GM19025 (cell line): ENCODE measurements around the gene KDM4B.

Experiments
- ATAC-seq: cut with Tn5 transposase; IDR thresholded peaks from one replicate; pipeline ENCODE4 v1.9.1; 2021; ENCODE audit warnings: mild to moderate bottlenecking, low read depth, moderate library complexity; ENCODE audit not compliant: unreplicated experiment

KDM4B gene

DNA sequence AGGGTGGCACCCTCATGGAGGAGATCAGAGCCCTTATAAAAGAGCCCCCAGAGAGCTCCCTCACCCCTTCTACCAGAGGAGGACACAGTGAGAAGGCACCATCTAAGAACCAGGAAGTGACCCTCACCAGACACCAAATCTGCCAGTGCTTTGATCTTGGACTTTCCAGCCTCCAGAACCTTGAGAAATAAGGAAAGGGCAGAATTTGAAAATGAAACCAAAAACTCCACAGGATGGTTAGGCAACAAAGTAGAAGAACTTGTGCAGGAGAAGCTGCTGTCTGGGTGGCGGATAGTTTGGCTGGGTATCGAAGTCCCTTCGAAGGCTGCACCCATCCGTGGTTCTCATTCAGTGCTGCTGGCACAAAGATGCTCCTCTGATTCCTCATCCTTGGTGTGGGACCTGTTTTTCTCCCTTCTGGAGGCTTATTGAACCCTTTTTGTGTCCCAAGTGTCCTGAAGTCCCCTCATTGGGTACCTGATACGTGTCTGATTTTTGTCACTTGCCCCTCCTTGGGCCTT is 130.8 kb downstream of the KDM4B start:
- ATAC-seq, result no peak

DNA sequence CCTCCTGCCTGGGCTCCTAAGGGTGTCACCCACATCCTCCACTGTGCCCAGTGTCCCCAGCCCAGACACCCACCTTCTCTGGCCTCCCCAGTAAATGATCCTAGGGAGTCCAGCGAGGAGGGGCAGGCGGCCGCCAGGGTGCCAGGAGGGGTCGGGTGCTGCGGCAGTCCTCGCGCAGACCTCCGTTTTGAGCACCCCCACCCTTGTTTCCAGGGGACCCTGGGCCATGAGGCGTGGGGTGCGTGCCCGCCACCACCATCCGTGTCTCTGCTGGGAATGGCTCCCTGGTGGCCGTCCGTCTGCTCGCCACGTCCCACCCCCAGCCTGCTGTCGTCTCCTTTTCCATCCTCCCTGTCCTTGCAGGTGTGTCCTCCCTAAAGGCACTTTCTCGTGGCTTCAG is 133.0 kb downstream of the KDM4B start:
- no peak for ATAC-seq

DNA sequence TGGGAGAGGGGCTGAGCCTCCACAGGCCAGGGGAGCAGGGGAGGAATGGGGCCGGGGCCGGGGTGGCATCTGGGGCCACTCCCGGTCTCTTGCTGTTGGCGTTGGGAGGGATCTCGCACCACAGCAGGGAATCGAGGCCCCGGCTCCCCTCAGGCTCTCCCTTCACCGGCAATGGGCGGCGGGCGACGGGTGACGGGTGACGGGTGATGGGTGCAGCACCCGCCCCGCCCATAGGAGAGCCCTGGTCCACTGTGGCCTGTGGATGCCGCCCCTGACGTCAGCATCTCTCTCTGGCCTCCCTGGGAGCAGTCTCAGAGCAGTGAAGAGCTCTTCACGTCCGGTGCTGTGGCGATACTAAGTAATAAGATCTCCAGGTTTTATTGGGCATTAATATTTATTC is 133.6 kb downstream of the KDM4B start:
- no peak for ATAC-seq

DNA sequence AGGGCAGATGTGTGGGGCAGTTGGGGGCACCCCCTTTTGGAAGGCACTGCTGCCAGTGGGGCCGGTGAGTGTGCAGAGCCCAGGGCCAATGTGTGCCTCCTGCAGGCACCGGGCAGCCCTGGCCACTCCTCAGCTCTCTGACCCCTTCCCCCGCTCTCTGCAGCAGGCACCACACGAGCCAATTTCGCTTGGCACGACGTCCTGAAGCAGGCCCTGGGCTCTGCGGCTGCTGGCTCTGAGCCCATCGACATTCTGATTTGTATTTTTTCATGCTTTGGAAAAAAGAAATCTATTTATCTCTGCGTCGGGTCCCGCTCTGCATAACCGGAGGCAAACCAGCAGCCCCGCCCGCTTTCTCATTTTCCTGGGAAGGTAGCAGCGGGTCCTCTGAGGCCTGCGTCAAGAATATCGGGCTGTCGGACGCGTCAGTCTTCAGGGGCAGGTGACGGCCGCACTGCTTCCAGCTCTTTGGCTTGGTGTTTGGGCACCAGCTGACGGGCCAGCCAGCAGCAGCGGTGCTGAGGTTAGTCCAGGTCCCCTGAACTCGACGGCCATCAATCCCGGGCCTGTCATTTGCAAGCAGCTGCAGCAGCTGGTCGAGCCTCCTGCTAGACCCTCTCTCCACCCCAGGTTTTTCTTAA is 134.3 kb downstream of the KDM4B start:
- no peak for ATAC-seq

DNA sequence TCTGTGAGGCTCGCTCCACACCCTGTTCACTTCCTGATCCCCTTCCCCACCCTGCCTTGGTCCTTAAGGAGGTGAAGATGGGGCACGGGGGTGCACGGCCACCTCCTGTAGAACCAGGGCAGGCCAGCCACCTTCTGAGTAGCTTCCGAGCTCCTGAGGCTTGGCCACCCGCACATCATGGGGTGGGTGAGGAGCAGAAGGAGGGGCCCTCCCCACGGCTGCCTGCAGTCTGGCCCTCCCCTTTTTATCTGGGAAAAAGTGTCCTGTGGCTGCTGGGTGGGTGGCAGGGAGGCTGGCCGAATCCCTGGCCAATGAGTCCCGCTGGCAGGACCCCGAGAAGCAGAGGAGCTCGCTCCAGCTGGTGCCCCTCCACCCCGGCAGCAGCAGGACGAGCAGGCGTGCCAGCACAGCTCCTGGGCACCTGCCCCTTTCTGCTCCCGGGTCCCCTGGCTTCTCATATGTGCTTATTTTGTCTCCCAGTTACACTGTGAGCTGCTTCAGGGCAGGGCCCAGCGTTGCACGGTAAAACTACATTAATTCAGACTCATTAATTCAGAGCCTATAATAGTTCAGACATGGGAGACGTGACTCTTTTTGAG is 135.0 kb downstream of the KDM4B start:
- no peak for ATAC-seq

DNA sequence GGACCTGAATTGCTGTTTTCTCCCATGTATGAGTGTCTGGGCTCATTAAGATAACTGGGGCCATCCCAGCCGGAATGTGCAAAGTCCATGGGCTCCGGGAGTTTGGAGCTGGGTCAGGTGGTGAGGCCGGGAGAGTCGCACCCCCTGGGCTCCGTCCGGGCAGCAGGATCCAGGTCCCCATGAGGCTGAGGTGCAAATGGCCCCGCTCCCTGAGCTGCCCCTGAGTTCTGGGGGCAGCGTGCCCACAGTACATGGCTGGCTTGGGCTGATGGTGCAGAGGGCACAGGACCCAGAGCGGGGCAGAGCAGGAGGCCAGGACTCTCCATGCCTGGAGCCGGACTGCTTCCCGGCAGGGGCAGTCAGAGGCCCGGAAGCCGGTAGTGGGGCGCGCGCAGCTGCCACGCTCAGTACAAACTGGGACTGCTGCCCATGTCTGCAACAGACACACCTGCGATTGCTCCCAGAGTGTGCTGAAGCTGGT is 136.0 kb downstream of the KDM4B start:
- no peak for ATAC-seq

DNA sequence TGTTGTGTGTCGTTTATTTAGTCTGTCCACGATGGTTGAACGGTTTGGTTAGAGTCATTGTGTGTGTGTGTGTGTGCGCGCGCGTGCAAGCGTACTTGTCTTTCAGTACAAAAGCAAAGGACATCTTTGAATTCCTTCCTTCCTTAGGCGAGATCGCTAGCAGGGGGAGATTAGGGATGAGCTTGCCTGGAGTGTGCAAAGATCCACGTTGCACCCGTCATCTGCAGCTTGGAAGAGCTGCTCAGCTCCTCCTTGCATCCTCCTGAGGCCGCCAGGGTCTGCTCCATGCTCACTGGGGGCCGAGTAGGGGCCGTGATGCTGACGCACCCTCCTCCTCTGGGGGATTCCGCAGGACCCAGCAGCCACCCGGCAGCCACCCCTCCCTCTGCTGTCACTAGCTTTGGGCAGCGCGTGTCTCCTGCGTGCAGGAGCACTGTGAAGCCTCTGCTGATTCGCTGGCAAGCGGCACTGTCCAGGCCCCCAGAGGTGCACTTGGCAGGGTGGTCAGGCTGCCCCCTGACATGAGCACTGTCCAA is 137.3 kb downstream of the KDM4B start:
- ATAC-seq, result no peak

DNA sequence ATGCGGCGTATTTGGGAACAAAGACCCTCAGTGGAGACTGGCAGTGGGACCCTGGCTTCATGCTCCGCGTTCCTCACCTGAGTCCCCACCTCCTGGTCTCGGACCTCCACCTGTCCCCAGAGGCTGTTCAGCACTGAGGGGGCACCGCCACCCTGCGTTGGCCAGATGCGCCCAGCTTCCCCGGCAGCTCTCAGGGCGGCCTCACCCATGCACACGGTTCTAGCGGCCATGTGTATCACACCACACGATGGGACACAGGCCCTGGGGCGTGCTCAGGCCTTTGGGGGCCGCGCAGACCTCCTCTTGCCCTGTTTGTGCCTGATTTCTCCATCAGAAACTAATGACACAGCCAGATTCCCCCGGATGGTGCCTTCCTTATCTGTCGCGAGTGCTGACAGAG is 138.1 kb downstream of the KDM4B start:
- no peak for ATAC-seq

DNA sequence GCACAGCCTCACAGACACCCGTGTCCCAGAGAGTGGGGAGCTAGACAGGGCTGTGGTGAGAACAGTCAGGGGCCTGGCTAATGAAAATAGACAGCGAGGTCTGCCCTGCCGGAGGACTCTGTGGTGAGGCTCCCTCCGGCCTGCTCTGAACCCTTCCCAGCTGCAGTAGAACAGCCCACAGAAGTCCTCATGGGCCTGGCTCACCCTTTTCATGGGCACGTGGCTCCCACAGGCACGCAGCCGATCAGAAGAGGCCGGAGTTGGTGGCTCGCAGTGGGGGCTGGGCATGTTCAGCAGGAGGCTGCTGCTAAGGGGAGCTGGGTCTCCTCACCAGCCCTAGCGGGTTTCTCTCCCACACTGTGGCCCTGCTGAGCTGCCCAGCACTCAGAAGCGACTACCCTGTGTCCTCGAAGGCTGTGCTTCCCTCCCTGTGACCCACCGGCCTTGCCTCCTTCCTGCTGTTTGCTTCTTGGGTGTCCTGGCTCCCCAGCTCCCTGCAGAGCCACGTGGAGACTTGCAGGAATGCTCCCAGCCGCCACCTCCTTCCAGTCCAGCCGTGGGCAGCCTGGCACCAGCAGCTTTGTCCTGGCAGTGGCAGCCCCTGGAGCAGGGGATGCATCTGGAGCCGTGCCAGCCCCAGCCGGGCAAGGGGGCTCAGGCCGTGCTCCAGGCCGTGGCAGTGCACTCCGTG is 138.7 kb downstream of the KDM4B start:
- no peak for ATAC-seq

DNA sequence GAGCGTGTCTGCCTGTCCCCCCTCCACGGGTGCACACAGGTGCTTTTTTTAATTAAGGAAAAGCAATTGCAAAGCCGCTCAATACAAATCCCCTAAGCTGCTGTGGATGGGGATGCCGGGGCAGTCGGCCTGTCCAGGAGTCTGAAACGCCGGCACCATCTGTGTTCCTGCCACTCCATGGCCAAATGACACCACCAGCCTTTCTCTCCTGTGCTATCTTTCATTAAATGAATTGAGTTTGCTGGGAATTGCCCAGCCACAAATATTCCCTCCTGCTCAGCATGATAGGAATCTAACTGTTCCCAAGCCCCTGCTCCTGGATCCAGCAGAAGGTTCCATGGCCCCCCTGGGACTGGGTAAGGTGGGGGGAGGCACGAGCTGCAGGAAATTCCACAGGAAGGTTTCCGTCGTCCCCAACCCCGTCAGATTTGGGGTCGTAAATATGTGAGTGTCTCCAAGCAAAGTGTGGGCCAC is 139.2 kb downstream of the KDM4B start:
- no peak for ATAC-seq

DNA sequence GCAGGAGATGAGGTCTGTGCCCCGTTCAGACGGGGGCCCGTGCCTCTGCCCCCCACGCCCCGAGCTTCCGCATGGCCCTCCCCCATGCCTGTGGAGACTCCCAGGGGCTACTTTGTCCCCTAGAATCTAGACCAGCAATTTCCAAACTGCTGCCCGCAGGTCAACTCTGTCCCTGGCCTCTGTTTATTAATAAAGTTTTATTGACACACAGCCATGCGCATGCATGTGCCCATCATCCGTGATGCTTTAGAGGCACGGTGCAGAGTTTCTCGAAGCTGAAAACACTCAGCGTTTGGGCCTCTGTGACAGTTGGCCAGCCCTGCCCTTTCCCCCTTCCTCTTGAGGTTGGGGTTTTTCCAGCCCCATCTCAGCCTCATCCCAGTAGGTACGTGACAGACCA is 140.0 kb downstream of the KDM4B start:
- ATAC-seq, result no peak

DNA sequence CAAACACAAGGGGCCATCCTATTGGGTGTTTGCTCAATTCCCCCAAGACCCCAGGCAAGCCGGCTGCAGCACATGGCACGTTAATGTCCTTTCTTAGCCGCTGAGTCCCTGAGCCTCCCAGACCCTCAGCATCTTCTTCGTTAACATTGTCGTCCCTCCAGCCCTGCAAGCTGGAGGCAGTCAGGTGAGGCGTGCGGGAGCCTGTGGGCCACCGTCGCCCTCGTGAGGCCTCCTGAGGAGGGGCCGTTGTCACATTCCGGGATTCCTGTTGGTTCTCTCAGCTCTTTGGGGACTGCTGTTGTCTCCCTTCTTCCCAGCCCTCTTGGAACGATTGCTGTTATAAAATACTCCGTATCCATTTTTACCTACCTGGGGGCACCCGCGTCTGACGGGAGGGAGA is 140.6 kb downstream of the KDM4B start:
- no peak for ATAC-seq

DNA sequence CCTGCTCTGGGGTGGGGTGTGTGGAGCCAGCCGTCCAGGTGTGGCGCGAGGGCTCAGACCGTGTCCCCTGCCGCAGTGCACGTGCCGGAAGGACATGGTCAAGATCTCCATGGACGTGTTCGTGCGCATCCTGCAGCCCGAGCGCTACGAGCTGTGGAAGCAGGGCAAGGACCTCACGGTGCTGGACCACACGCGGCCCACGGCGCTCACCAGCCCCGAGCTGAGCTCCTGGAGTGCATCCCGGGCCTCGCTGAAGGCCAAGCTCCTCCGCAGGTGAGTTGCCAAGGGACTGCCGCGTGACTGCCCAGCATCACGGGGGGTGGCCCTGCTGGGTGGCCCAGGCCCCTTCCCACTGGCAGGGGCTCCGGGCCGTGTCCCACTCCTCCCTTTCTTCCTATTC is 141.6 kb downstream of the KDM4B start:
- ATAC-seq, result no peak

DNA sequence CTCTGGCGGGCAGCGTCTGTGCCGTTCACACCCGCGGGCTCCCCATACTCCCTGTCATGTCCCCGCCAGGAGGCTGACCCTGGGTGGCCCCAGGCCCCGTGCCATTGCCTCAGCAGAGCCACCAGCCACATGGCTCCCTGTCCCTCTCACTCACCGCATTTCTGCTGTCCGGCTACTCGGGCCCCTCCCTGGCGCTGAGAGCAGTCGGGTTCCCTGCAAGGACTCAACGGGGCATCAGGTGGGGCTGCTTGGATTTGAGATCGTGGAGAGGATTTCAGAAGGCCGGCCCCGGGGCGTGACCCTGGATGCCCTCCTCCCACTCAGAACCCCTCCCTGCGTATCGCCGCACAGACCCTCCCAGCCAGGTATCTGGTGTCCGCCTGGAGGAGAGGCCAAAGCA is 142.1 kb downstream of the KDM4B start:
- ATAC-seq, result no peak

DNA sequence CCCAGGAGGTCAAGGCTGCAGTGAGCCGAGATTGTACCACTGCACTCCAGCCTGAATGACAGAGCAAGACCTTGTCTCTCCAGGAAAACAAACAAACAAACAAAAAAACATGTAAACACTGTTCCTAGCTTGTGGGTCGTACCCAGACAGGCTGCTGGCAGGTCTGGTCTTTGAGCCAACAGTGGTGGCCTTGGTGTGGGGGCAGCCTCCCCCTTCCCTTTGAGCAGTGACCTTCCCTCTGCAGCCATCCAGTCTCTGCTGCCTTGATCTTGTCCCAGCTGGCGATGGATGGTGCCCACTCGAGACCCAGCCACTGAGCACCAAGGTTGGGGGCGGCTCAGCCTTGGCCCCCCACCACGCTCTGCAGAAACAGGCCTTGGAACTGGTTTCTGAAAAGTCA is 143.3 kb downstream of the KDM4B start:
- ATAC-seq, result no peak

DNA sequence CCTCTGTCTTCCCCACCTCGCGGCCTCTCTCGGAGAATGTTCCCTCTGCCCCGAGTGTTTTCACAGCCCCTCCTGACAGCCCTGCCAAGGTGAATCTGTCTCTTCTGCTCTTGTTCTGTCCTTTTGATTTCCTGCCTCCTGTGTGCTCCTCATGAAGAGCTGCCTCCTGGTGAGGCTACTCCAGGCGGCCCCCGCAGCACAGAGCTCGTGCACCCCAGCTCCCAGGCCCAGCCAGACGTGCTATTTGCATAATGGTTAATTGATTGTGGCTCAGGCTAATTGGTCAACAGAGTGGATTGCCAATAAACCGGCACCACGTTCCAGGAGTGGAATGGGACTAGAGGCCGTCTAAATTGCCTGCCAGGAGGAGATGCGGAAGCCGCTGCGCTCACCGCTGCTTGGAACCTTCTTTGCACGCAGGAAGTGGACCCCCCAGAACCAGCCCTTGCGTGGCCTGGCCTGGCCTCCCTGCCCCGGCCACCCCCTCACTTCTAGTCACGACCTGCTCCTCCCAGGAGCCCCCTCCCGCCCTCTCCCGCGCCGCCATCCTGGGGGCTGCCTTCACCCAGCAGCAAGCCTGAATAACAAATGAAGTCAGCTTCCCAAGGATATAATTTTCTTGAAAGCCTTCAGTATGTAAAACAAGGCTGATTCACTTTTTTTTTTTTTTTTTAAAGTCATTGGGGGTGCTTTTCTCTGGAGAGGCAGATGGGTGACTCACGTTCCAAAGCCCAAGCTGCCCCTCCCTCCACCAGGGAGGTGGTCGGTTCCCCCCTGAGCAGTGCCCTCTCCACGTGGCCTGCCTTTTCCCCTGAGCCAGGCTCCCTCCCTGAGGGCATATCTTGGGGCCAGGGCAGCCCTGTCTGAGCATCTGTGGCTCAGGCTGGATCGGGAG is 144.0 kb downstream of the KDM4B start:
- ATAC-seq, result no peak

DNA sequence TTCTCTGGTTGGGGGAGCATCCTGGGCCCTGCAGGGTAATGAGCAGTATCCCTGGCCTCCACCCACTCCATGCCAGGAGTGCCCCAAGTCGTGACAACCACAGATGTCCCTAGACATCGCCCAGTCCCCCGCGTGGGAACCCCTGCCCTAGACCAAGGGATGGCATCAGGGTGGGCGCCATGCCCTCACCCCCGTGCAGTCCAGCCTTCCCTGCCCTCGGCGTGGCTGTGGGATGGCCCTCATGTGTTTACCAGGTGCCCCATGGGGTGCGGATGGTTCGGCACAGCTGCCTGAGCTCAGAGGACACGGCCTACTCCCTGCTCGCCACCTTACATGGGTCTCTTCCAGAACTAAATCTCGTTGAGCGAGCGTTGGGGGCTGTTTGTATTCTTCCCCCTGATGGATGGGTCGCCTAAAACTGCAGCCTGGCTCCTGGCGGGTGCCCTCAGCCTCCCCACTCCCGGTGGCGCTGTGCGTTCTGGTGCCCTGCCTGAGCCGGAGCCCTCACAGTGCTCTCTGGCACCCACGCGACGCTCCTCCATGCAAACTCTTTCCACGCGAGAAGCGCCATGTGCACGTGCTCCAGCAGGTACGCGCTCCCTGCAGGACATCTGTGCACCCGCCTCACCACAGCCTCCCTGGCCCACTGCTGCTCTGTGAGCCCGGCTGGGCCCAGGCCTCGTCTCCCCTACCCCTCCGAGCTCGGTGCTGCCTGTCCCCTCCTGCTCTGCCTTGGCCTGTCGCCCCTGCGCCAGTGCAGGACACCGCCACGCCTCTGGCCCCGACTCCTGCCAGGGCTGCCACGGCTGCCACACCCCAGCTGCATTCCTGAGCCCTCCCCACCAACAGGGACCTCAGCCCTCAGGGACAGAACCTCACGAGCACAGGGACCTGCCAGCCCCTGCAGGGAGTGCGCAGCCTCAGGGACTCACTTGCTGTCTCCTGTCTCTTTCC is 145.0 kb downstream of the KDM4B start:
- ATAC-seq, result no peak

DNA sequence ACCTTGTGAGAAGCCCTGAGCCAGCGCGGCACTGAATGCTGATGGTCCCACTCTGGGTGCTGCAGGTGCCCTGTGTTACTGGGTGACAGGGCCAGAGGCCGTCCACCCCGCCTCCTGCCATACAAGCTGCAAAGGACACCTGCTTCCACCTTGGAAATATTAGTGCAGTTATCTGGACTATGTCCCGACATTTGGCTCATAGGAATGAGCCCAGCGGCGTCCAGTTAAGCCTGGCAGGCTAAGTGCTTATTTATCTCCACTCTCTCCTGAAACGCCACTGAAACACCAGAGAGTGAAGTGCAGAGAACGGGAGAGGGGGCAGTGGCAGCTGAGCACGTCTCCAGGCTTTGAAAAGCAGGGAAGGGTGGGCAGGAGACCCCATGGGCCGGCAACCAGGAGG is 145.8 kb downstream of the KDM4B start:
- no peak for ATAC-seq

DNA sequence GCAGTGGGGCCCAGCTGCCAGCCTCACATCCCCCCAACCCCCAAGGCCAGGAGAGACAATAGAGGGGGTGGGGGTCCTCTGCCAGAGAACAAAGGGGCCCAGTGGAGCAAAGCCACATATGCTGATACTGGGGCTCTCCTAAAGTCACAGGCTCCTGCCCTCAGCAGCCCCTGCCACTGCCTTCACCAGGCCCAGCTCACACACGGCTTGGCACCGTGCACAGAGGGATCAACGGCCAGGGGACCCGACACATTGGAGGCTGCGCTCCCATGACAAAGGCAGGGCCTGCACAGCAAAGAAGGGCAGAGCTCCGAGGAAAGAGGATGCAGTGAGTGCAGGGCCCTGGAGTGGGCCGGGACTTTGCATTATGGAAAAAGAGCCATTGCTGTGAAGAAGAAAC is 146.4 kb downstream of the KDM4B start:
- no peak for ATAC-seq
